Colonic mucosa (tissue), 4 donors: ENCODE data around the gene OR5M8. TPM values are rescaled to one million over a fixed set of nuclear protein-coding genes. Genes with fewer than 3 reads are reported as not detected.
A peak's percentile ranks its signal among the peaks of the same experiment; 100 is the strongest.

Source experiments
- DNase-seq: peaks from one replicate; pipeline ENCODE4 v3.0.0-alpha.2; 2020
- H3K27ac ChIP-seq: fragments of 200-600 bp; one replicate; pipeline ENCODE4 v1.8.0; 2021
- H3K27me3 ChIP-seq: fragments of 200-600 bp; one replicate; pipeline ENCODE4 v1.8.0; 2021
- H3K36me3 ChIP-seq: fragments of 200-600 bp; one replicate; pipeline ENCODE4 v1.8.0; 2021
- H3K4me1 ChIP-seq: fragments of 200-600 bp; one replicate; pipeline ENCODE4 v1.8.0; 2021; ENCODE audit warnings: mild to moderate bottlenecking
- H3K4me3 ChIP-seq: fragments of 200-600 bp; one replicate; pipeline ENCODE4 v1.8.0; 2021
- H3K9ac ChIP-seq, 2 donors: one replicate each; pipeline ENCODE4 v1.7.0; 2013; ENCODE audit warnings: control low read depth in 2 of 2, low read depth in 2 of 2, low read length in 2 of 2
- H3K9me3 ChIP-seq: fragments of 200-600 bp; one replicate; pipeline ENCODE4 v1.8.0; 2021
- CTCF ChIP-seq: fragments of 200-600 bp; IDR thresholded peaks from one replicate; pipeline ENCODE4 v1.8.0; 2022; ENCODE audit warnings: antibody characterized with exemption, mild to moderate bottlenecking
- intact Hi-C: fragments of 100-400 bp; cut with DNase I; formaldehyde crosslinking; loops from one replicate; pipeline ENCODE4 v1.14.1; 2022
- total RNA-seq, 2 donors: library from RNA; stranded (reverse); fragmentation: NEBNext Ultra II Directional in 1 of 2; extraction: Animal tissue kit (Norgen Biotek cat#: 25700) in 1 of 2; gene quantifications; one replicate each; pipeline ENCODE4 v1.2.1, GENCODE V29; 2021
- donor health status: healthy.
- donor health status: DM: no; HTN: no; CAD: no.
- donor health status: DM: no; HTN: no; CAD: no.

Gene OR5M8
- total RNA-seq, 2 donors from 2014 or later = not detected

GRCh38 chr11:56509439-56509838 lies 18.3 kb upstream of the OR5M8 start:
- intact Hi-C loops = no loop called here
- no peaks in the 10 kb centered on the region for H3K36me3 ChIP-seq
- TF ChIP-seq CTCF = no peak
- no peak overlapping the region for H3K9ac ChIP-seq
- H3K9me3 ChIP-seq = no peaks in the 10 kb centered on the region
- no peak overlapping the region for H3K27ac ChIP-seq
- DNase-seq = peak; percentile 38
- no peaks in the 10 kb centered on the region for H3K4me1 ChIP-seq
- H3K4me3 ChIP-seq = no peak overlapping the region
- H3K27me3 ChIP-seq = no peaks in the 10 kb centered on the region

- no peak overlapping the region for H3K4me3 ChIP-seq
- intact Hi-C loops = no loop called here
- H3K4me1 ChIP-seq = no peaks in the 10 kb centered on the region
- no peak overlapping the region for H3K27ac ChIP-seq
- no peak overlapping the region for H3K9ac ChIP-seq
- no peak for DNase-seq
- H3K36me3 ChIP-seq = no peaks in the 10 kb centered on the region
- H3K9me3 ChIP-seq = no peaks in the 10 kb centered on the region
- H3K27me3 ChIP-seq = no peaks in the 10 kb centered on the region
- no peak for TF ChIP-seq CTCF
Observed at GRCh38 chr11:56497010-56497409, 5.8 kb upstream of the OR5M8 start.

- Histone ChIP-seq H3K27me3 (no peaks in the 10 kb centered on the region), H3K9ac (no peak overlapping the region), H3K9me3 (no peaks in the 10 kb centered on the region), H3K4me3 (no peak overlapping the region), H3K4me1 (no peaks in the 10 kb centered on the region), H3K36me3 (no peaks in the 10 kb centered on the region), H3K27ac (no peak overlapping the region)
- intact Hi-C loops = no loop called here
- TF ChIP-seq CTCF = no peak
- no peak for DNase-seq
Observed at GRCh38 chr11:56495117-56495516, 3.9 kb upstream of the OR5M8 start.

GRCh38 chr11:56486801-56487200 lies 4.4 kb downstream of the OR5M8 start:
- Histone ChIP-seq H3K9ac (no peak overlapping the region), H3K27me3 (no peaks in the 10 kb centered on the region), H3K27ac (no peak overlapping the region), H3K4me3 (no peak overlapping the region), H3K4me1 (no peaks in the 10 kb centered on the region), H3K36me3 (no peaks in the 10 kb centered on the region), H3K9me3 (no peaks in the 10 kb centered on the region)
- DNase-seq = no peak
- intact Hi-C loops = no loop called here
- no peak for TF ChIP-seq CTCF

- no peak overlapping the region for H3K27ac ChIP-seq
- TF ChIP-seq CTCF = no peak
Observed at GRCh38 chr11:56474729-56475235, 16.4 kb downstream of the OR5M8 start.

GRCh38 chr11:56473252-56473651 lies 17.9 kb downstream of the OR5M8 start, which contains the start of gene OR5M3:
Gene OR5M3, minus strand, starts transcription at chr11:56473352. Its CDS starts 2,855 bp downstream, at chr11:56470497.
- Histone ChIP-seq H3K27ac (no peak within 1 kb of the TSS), H3K4me1 (no peaks in the 10 kb centered on the region), H3K36me3 (no peaks in the 10 kb centered on the region), H3K9me3 (no peaks in the 10 kb centered on the region), H3K4me3 (no peak within 1 kb of the TSS), H3K9ac (no peak within 1 kb of the TSS), H3K27me3 (no peaks in the 10 kb centered on the region)
- DNase-seq = no peak
- intact Hi-C loops = no loop called here
- no peak for TF ChIP-seq CTCF

More at GRCh38 chr11:56474729-56475235, 16.4 kb downstream of the OR5M8 start:
- intact Hi-C loops = no loop called here
- no peaks in the 10 kb centered on the region for H3K36me3 ChIP-seq
- H3K9ac ChIP-seq = no peak overlapping the region
- no peak overlapping the region for H3K4me3 ChIP-seq
- H3K9me3 ChIP-seq = no peaks in the 10 kb centered on the region
- DNase-seq = no peak
- no peaks in the 10 kb centered on the region for H3K27me3 ChIP-seq
- H3K4me1 ChIP-seq = no peaks in the 10 kb centered on the region
